ENCODE data around the gene PARP12.

DNA sequence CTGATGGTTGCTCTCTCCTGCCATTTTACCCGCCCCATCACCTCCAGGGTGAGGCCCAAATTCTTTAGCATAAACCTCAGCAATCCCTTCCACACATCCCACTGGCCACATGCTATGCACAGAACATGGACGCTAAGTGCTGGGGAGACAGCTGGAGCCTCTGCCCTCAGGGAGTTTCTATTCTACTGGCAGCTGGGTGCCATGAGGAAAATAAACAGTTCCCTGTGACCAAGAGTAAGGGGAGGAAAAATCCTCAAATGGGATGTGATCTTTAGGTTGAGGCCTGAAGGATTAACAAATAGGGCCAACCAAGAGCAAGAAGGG is 1.2 kb downstream of the PARP12 start:
- TF ChIP-seq, protein P1, sequence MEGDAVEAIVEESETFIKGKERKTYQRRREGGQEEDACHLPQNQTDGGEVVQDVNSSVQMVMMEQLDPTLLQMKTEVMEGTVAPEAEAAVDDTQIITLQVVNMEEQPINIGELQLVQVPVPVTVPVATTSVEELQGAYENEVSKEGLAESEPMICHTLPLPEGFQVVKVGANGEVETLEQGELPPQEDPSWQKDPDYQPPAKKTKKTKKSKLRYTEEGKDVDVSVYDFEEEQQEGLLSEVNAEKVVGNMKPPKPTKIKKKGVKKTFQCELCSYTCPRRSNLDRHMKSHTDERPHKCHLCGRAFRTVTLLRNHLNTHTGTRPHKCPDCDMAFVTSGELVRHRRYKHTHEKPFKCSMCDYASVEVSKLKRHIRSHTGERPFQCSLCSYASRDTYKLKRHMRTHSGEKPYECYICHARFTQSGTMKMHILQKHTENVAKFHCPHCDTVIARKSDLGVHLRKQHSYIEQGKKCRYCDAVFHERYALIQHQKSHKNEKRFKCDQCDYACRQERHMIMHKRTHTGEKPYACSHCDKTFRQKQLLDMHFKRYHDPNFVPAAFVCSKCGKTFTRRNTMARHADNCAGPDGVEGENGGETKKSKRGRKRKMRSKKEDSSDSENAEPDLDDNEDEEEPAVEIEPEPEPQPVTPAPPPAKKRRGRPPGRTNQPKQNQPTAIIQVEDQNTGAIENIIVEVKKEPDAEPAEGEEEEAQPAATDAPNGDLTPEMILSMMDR (IDR thresholded peaks at IDR 0.05): no peak
- no peak for TF ChIP-seq POLR2A (IDR thresholded peaks at IDR 0.05)

All from thyroid gland (tissue), 4 donors.